NCI-H446 treated with DMSO at 0.1 percent for 48 hours (cell line): ENCODE results near the gene ALDH3B2.
"Not testable (repeated sequence)": the region's sequence is repeated elsewhere in the genome, so short reads cannot be mapped to it uniquely, and the experiment has no call there.

Experiments
- DNase-seq: peaks from one replicate; lab custom pipeline; 2025; lab: John Stamatoyannopoulos, UW

The ALDH3B2 gene

GRCh38 chr11:67674442-67674871 lies at the start of gene ALDH3B2:
TSS of gene ALDH3B2 (minus strand) at chr11:67674623. CDS start at chr11:67666935, 7,688 bp downstream.
- DNase-seq, result no peak

- not testable (repeated sequence) for DNase-seq
These were observed 48.6 kb upstream of the ALDH3B2 start for GRCh38 chr11:67723036-67723435.

- DNase-seq, result not testable (repeated sequence)
These were observed 41.8 kb upstream of the ALDH3B2 start for GRCh38 chr11:67716226-67716625.

- DNase-seq, result not testable (repeated sequence)
These were observed 41.4 kb upstream of the ALDH3B2 start for GRCh38 chr11:67715801-67716200.

DNA sequence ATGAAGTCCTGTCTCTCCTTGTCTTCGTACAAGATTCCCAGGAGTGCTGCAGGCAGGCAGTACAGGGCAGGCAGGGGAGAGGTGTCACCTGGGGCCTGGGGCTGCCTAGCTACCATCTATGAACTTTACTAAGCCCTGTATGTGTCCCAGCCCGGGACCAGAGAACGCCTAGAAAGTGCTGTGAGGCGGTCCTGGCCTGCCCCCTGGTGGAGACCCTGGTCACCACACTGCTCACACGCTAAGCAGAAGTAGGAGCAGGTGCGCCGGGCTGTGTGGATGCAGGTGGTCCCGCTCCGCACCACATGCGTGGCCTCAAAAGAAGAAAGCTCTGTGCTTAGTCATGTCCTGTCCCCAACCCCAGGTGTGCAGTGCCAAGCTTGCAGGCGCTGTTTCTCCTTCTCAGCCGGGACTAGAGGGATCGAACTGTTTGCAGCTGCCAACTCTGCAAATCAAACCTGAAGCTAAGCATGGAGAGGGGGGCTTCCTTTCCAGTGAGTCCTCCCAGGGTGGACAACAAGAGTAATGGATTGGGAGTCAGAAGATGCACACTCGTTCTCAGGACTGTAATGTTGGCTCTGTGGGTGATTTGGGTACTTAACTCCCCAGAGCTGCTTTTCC lies 39.6 kb upstream of the ALDH3B2 start:
- DNase-seq, result not testable (repeated sequence)

DNA sequence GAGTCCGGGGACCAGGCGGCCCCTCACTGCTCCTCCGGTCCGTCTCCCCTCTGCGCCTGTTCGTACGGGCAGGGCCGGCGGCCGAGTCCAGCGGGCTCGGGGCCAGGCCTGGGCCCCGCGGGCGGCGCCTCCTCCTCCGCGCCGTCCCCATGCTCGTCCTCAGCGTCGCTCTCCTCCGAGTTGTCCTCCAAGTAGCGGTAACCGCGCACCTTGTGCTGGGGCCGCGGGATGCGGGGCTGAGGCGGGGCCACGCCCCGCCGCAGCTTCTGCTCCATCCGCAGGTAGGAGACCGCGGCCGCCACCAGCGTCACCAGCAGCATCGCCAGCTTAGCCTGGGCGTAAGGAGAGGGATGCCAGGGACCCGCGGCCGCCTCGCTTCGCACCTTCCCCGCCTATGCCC lies 37.3 kb upstream of the ALDH3B2 start:
- DNase-seq, result not testable (repeated sequence)

DNA sequence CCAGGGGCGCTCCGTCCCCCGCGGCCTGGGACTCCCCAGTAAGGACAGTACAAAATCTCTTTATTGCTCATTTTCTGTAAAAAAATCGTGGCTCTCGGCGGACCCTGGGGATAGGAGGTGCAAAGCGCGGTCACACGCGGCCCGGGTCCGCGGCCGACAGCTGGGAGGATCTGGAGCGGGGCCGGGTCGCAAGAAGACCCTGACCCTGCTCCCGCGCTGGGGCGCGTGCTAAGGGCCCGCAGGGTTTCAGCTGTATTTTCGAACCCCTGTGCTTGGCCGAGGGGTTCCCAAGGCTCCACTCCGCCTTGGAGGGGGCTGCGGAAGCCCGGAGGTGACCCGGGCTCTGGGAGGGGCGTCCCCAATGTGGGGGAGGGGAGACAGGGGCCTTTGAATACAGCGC lies 36.8 kb upstream of the ALDH3B2 start:
- DNase-seq, result not testable (repeated sequence)

- DNase-seq, result not testable (repeated sequence)
These were observed 35.4 kb upstream of the ALDH3B2 start for GRCh38 chr11:67709806-67710205.

GRCh38 chr11:67705264-67705663 lies 30.8 kb upstream of the ALDH3B2 start:
- no peak for DNase-seq

GRCh38 chr11:67704524-67704923 lies 30.1 kb upstream of the ALDH3B2 start:
- DNase-seq, result no peak

GRCh38 chr11:67703709-67704108 lies 29.3 kb upstream of the ALDH3B2 start:
- DNase-seq, result not testable (repeated sequence)

GRCh38 chr11:67700548-67701262 lies 26.3 kb upstream of the ALDH3B2 start:
- no peak for DNase-seq

DNA sequence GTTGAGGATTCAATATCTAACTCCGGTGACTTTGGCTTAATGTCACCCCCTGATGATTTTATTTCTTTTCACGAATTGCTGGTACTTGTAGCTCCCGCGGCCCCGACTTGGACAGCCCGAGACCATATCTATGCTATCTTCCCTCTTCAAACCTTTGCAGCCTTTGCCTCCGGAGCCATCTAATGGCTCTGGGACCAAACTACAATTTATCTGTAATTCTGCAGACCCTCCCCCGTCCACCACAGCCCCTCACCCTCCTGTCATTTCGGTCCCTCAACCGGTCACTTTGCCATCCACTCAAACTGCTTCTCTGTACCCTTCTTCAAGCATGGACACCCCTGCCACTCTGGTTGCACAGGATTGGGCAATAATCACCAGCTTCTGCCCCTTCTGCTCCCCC lies 25.7 kb upstream of the ALDH3B2 start:
- DNase-seq, result no peak

- no peak for DNase-seq
These were observed 25.1 kb upstream of the ALDH3B2 start for GRCh38 chr11:67699521-67699920.

GRCh38 chr11:67698247-67698646 lies 23.8 kb upstream of the ALDH3B2 start:
- peak; percentile 6 for DNase-seq

DNA sequence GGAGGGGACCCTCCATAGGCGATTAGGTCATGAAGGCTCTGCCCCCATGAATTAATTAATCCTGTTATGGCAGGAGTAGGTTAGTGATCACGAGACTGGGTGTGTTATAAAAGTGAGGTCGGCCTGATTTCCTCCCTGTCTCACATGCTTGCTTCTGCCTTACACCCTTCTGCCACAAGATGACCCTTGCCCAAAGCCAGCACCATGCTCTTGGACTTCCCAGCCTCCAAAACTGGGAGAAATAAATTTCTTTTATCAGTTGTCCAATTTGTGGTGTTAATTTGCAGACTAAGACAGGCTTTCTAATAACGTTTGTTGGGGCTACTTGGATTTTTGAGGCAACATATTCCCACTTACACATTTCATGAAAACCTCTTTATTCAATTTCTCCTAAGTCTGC lies 23.4 kb upstream of the ALDH3B2 start:
- no peak for DNase-seq

DNA sequence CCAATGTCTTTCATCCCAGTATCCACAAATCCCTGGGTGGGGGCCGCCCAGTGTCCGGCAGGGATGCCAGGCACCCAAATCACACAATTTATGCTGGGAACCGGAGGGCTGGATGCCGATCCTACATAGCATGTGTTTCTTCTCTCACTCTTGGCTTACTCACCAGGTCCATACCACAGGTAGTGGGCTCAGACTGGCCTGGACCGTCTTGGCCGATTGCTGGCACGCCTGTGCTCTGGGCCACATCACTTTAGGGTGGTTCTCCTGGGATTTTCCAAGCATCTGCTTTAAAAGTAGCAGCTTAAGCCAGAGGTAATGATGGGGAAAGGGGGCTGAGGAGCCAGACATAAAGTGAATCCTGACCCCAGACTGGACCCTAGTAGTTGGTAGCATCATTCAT lies 22.6 kb upstream of the ALDH3B2 start:
- no peak for DNase-seq

- no peak for DNase-seq
These were observed 21.2 kb upstream of the ALDH3B2 start for GRCh38 chr11:67695606-67696005.

GRCh38 chr11:67694875-67695555 lies 20.6 kb upstream of the ALDH3B2 start:
- DNase-seq, result no peak

DNA sequence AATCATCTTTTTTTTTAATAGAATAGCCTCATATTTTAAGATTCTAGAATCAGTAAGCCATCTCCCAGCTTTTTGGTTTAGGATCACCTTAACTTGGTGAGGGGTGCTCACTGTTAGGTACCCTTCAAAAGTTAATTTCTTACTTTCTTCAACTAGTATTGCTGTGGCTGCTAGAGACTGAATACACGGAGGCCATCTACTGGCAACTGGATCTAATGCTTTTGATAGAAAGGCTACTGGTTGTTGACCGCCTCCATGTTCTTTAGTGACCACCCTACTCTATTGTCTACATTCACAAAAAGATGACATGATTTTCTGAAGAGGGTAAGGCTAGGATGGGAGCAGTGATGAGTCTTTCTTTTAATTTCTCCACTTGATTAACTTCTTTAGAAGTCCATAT lies 16.7 kb upstream of the ALDH3B2 start:
- no peak for DNase-seq

DNA sequence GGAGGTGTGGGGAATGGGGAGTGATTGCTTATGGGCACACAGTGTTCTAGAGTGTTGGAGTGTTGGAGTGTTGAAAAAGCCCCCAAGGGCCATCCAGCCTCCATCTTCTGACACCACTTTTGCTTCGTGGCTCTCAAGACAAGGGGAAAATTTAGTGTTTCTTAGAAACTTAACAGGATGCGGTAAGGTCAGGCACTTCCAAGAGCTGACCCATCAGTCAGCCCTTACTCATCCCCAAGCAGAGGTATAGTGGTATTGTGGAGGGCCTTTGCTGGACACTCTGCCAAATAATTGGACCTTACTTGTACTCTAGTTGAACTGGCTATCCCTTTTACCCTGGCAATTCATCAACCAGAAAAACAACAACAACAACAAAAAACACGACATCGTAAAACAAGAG lies 14.8 kb upstream of the ALDH3B2 start:
- DNase-seq, result no peak

GRCh38 chr11:67687986-67688385 lies 13.6 kb upstream of the ALDH3B2 start:
- DNase-seq, result no peak
